GM21723 (cell line): ENCODE measurements around the gene MRPL1.
A peak's percentile ranks its signal among the peaks of the same experiment; 100 is the strongest.

Source experiments
- ATAC-seq: cut with Tn5 transposase; IDR thresholded peaks from one replicate; pipeline ENCODE4 v1.9.1; 2021; ENCODE audit warnings: mild to moderate bottlenecking, moderate library complexity; ENCODE audit not compliant: unreplicated experiment

MRPL1 gene

GRCh38 chr4:77862478-77863216 is at the start of gene MRPL1:
MRPL1 (plus strand) TSS chr4:77862830; CDS start chr4:77862849, 19 bp downstream.
- peak; percentile 82 for ATAC-seq

GRCh38 chr4:77815636-77816035 is 47.0 kb upstream of the MRPL1 start:
- no peak for ATAC-seq

- ATAC-seq, result no peak
Measured at GRCh38 chr4:77816546-77816945, 46.1 kb upstream of the MRPL1 start.

GRCh38 chr4:77817304-77818072 is 45.1 kb upstream of the MRPL1 start:
- ATAC-seq, result no peak

GRCh38 chr4:77818073-77818601 is 44.5 kb upstream of the MRPL1 start:
- ATAC-seq, result peak; percentile 31

GRCh38 chr4:77818602-77819403 is 43.8 kb upstream of the MRPL1 start, which contains the start of gene CNOT6L:
CNOT6L (minus strand) TSS chr4:77819368; CDS start chr4:77819308, 60 bp downstream.
- peak; percentile 33 for ATAC-seq

- ATAC-seq, result peak; percentile 6
Measured at GRCh38 chr4:77819404-77819842, 43.2 kb upstream of the MRPL1 start.

GRCh38 chr4:77819843-77820648 is 42.6 kb upstream of the MRPL1 start:
- peak; percentile 78 for ATAC-seq

GRCh38 chr4:77820649-77821561 is 41.7 kb upstream of the MRPL1 start:
- no peak for ATAC-seq

- no peak for ATAC-seq
Measured at GRCh38 chr4:77821775-77822174, 40.9 kb upstream of the MRPL1 start.

GRCh38 chr4:77826275-77826674 is 36.4 kb upstream of the MRPL1 start:
- ATAC-seq, result no peak

- ATAC-seq, result peak; percentile 67
Measured at GRCh38 chr4:77827343-77827742, 35.3 kb upstream of the MRPL1 start.

- no peak for ATAC-seq
Measured at GRCh38 chr4:77833126-77833724, 29.4 kb upstream of the MRPL1 start.

GRCh38 chr4:77834403-77834802 is 28.2 kb upstream of the MRPL1 start:
- ATAC-seq, result no peak

- no peak for ATAC-seq
Measured at GRCh38 chr4:77843628-77844027, 19.0 kb upstream of the MRPL1 start.

GRCh38 chr4:77844363-77844762 is 18.3 kb upstream of the MRPL1 start:
- no peak for ATAC-seq

GRCh38 chr4:77845400-77845799 is 17.2 kb upstream of the MRPL1 start:
- no peak for ATAC-seq

GRCh38 chr4:77845929-77846328 is 16.7 kb upstream of the MRPL1 start:
- no peak for ATAC-seq

- ATAC-seq, result no peak
Measured at GRCh38 chr4:77848508-77848907, 14.1 kb upstream of the MRPL1 start.
